GM12892 (cell line): ENCODE data around the gene MYO1E.
"Not testable (repeated sequence)": the region's sequence is repeated elsewhere in the genome, so short reads cannot be mapped to it uniquely, and the experiment has no call there.

Experiments
- DNase-seq: peaks from one replicate; pipeline ENCODE4 v3.0.0; 2011; ENCODE audit not compliant: insufficient read length
- FAIRE-seq: peaks from 2 replicates; lab custom pipeline; 2011; peaks lifted over from hg19 to GRCh38; lab: Jason Lieb, UNC
- POLR2A ChIP-seq: IDR thresholded peaks from 2 replicates; pipeline ENCODE4 v1.6.1; 2011; ENCODE audit warnings: low read depth, low read length, control low read depth
- POLR2AphosphoS5 ChIP-seq: IDR thresholded peaks from 2 replicates; pipeline ENCODE4 v1.6.1; 2011; ENCODE audit warnings: low read depth, low read length, control low read depth
- TAF1 ChIP-seq: IDR thresholded peaks from 2 replicates; pipeline ENCODE4 v1.6.1; 2011; ENCODE audit warnings: low read depth, mild to moderate bottlenecking, control low read depth, low read length, borderline replicate concordance

Gene MYO1E

DNA sequence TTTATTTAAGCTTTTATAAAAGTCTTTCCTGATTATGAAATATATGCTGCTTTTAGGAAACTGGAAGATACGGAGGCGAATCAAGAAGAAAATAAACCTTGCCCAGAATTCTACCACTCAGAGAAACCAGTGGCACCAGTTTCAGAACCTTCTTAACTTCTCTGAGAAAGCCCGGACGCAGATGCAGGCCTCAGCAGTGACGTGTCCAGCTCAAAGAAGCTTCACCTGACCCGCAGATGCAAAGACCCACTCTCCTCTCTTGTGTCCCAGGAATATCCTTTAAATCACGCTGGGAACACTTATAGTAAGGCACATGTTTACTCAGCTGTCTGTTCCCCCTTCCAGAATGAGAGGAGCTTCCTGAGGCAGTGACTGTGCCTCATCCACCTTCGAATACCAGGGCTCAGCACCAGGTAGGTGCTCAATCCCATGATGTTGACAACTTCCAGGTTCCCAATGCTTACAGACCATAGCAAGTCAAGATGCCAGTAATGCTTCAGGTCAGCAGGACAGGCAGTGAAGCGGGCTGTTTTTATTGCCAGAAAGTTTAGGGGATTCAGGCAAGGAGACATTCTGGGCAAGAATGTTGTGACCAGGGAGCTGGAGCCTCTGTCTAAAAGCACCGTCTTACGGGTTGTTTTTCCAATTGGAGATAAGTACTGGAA lies 205.9 kb downstream of the MYO1E start:
- no peak for TF ChIP-seq POLR2AphosphoS5
- TF ChIP-seq TAF1 = no peak
- no peak for TF ChIP-seq POLR2A
- no peak for FAIRE-seq
- DNase-seq = no peak

- TF ChIP-seq TAF1 (no peak), POLR2A (no peak), POLR2AphosphoS5 (no peak)
- DNase-seq (no peak), FAIRE-seq (no peak)
These were observed 206.5 kb downstream of the MYO1E start for GRCh38 chr15:59166166-59166565.

GRCh38 chr15:59165726-59166125 lies 206.9 kb downstream of the MYO1E start:
- DNase-seq (no peak), FAIRE-seq (no peak)

GRCh38 chr15:59162080-59162479 lies 210.6 kb downstream of the MYO1E start:
- FAIRE-seq = not testable (repeated sequence)

More at GRCh38 chr15:59165726-59166125, 206.9 kb downstream of the MYO1E start:
- TF ChIP-seq POLR2AphosphoS5 (no peak), TAF1 (no peak), POLR2A (no peak; the same call in 1 of the 2 replicates)

GRCh38 chr15:59160880-59161593 lies 211.6 kb downstream of the MYO1E start:
- FAIRE-seq = no peak
- no peak for TF ChIP-seq TAF1

More at GRCh38 chr15:59162080-59162479, 210.6 kb downstream of the MYO1E start:
- DNase-seq = not testable (repeated sequence)

GRCh38 chr15:59159210-59159609 lies 213.5 kb downstream of the MYO1E start:
- no peak; the same call in 1 of the 2 replicates for TF ChIP-seq POLR2AphosphoS5
- FAIRE-seq (no peak), DNase-seq (no peak)

More at GRCh38 chr15:59160880-59161593, 211.6 kb downstream of the MYO1E start:
- DNase-seq = no peak

- DNase-seq = no peak
- no peak for TF ChIP-seq POLR2A
- no peak for TF ChIP-seq POLR2AphosphoS5
- no peak for TF ChIP-seq TAF1
- FAIRE-seq = no peak
These were observed 214.0 kb downstream of the MYO1E start for GRCh38 chr15:59158701-59159034.

- FAIRE-seq (no peak), DNase-seq (no peak)
- TF ChIP-seq POLR2AphosphoS5 (no peak), TAF1 (no peak), POLR2A (no peak)
These were observed 214.6 kb downstream of the MYO1E start for GRCh38 chr15:59157840-59158700.

DNA sequence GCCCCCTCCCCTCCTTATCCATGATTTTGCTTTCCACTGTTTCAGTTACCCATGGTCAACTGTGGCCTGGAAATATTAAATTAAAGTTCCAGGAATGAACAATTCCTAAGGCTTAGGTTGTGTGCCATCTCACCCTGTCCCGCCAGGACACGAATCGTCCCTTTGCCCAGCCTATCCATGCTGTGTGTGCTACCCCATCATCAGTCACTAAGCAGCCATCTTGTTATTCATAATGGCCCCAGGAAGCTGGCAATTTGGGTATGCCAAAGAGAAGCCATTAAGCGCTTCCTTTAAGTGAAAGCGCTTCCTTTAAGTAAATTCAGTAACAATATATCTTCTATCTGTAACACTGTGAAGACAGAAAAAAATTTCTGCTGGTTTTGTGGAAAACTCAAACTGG lies 215.3 kb downstream of the MYO1E start:
- no peak for DNase-seq
- TF ChIP-seq TAF1 = no peak
- TF ChIP-seq POLR2A = no peak
- no peak for TF ChIP-seq POLR2AphosphoS5
- FAIRE-seq = no peak

GRCh38 chr15:59155431-59155830 lies 217.2 kb downstream of the MYO1E start:
- FAIRE-seq (no peak), DNase-seq (no peak)
- TF ChIP-seq TAF1 (no peak), POLR2AphosphoS5 (no peak), POLR2A (no peak)

DNA sequence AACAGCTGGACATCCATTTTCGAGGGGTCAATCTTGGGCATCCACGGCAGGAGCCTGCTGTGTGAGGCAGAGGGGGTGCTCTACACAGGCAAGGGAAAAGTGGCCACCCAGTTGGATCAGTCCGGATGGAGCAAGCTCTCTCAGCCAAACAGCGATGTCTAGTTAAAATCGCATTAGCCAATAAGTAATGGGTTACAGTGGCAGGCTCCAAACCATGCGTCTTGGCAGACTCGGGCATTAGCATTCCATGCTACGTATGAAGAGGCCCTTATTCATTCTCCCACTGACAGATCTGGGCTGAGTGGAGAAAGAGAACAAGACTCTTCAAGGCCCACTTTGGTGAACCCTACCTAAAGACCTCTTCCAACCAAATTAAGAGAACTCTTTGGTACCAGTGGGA lies 218.4 kb downstream of the MYO1E start:
- FAIRE-seq (no peak), DNase-seq (no peak)
- TF ChIP-seq TAF1 (no peak), POLR2A (no peak), POLR2AphosphoS5 (no peak)
